Upper lobe of left lung (tissue), 4 donors: ENCODE measurements around the gene PARL.

Experiments used
- POLR2A ChIP-seq, 4 donors: fragments of 450-650 bp; IDR thresholded peaks; one replicate each; pipeline ENCODE4 v1.5.1; 2016 to 2017; ENCODE audit warnings: antibody characterized with exemption in 4 of 4, mild to moderate bottlenecking in 2 of 4
- POLR2AphosphoS5 ChIP-seq, 2 donors: sonication (generic); formaldehyde crosslinking; IDR thresholded peaks; one replicate each; pipeline ENCODE4 v1.5.1; 2017; ENCODE audit warnings: antibody characterized with exemption in 2 of 2
- TF ChIP-seq, protein P1 (sequence below), 6 experiments: fragments of 450-650 bp in 4 of 6; fragments of 200-600 bp in 2 of 6; sonication (generic) in 2 of 6; IDR thresholded peaks; one replicate each; pipeline ENCODE4 v1.5.1; 2016 to 2019; ENCODE audit warnings: antibody characterized with exemption in 6 of 6

- no peak for TF ChIP-seq POLR2A (IDR thresholded peaks at IDR 0.05)
- TF ChIP-seq, protein P1, sequence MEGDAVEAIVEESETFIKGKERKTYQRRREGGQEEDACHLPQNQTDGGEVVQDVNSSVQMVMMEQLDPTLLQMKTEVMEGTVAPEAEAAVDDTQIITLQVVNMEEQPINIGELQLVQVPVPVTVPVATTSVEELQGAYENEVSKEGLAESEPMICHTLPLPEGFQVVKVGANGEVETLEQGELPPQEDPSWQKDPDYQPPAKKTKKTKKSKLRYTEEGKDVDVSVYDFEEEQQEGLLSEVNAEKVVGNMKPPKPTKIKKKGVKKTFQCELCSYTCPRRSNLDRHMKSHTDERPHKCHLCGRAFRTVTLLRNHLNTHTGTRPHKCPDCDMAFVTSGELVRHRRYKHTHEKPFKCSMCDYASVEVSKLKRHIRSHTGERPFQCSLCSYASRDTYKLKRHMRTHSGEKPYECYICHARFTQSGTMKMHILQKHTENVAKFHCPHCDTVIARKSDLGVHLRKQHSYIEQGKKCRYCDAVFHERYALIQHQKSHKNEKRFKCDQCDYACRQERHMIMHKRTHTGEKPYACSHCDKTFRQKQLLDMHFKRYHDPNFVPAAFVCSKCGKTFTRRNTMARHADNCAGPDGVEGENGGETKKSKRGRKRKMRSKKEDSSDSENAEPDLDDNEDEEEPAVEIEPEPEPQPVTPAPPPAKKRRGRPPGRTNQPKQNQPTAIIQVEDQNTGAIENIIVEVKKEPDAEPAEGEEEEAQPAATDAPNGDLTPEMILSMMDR (IDR thresholded peaks at IDR 0.05): peak; percentile 44 to 83 (median 68)
- TF ChIP-seq POLR2AphosphoS5 (IDR thresholded peaks at IDR 0.05): no peak
These were observed 10.6 kb upstream of the PARL start for GRCh38 chr3:183895296-183895695.
